Activated CD4-positive, alpha-beta T cell treated with anti-CD3 and anti-CD28 coated beads, Interleukin-2, amount 50 U/mL, for 4 hours (primary cell): Measurements from ENCODE around the gene PLXNB3.

ENCODE experiments used
- DNase-seq, 2 experiments: peaks; one replicate each; pipeline ENCODE4 v3.0.0-alpha.2; 2020

Gene PLXNB3

GRCh38 chrX:153818571-153819383 lies 54.7 kb downstream of the PLXNB3 start:
- DNase-seq: peak; percentile 22 to 28

DNA sequence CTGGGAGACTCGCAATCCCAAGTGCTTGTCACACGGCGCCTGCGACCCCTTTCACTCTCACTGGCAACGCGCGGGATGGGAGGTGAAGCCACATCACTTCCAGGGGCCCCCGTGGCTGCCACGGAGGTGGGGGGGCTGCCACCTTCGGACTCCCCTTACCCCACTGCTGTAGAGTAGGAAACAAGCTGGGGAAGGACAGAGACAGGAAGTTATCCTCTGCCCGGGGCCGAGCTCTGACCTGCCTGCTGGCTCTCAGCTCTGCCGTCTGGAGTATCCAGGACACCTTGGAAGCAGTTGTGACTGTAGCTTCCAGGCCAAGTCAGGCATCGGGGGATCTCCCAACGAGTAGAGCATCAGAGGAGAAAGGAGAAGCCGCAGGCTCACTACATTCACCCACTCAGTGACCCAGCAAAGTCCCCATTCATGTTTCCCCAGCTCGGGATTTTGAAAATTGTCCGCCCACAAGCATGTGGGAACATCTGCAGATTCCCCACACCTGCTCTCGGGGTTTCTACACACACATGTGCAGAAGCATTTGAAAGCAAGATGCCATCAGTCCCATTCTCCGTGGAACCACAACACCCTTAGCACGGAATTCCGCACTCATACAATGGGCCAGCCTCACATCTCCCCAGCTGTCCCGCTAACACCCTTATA lies 55.5 kb downstream of the PLXNB3 start:
- DNase-seq: no peak

DNA sequence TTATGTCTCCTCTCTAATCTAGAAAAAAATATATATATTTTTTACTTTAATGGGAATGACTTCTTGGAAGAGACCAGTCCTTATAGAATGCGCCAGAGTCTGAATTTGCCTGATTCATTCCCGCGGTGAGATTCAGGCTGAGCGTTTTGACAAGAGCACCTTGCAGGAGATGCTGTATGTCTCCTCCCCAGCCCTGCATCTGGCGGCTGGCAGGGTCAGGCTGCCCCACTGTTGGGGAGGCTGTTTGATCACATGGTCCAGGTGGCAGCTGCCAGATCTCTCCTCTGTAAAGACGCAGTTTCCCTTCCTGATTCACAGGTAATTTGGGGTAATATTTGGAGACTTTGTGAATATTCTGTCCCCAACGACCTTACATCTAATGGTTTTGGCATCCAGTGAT lies 56.6 kb downstream of the PLXNB3 start:
- DNase-seq: no peak

GRCh38 chrX:153821066-153821465 lies 57.0 kb downstream of the PLXNB3 start:
- no peak for DNase-seq

GRCh38 chrX:153824348-153824747 lies 60.3 kb downstream of the PLXNB3 start:
- no peak for DNase-seq

GRCh38 chrX:153825042-153825441 lies 61.0 kb downstream of the PLXNB3 start:
- DNase-seq: no peak
